ENCODE data around the gene NCOR1.

DNA sequence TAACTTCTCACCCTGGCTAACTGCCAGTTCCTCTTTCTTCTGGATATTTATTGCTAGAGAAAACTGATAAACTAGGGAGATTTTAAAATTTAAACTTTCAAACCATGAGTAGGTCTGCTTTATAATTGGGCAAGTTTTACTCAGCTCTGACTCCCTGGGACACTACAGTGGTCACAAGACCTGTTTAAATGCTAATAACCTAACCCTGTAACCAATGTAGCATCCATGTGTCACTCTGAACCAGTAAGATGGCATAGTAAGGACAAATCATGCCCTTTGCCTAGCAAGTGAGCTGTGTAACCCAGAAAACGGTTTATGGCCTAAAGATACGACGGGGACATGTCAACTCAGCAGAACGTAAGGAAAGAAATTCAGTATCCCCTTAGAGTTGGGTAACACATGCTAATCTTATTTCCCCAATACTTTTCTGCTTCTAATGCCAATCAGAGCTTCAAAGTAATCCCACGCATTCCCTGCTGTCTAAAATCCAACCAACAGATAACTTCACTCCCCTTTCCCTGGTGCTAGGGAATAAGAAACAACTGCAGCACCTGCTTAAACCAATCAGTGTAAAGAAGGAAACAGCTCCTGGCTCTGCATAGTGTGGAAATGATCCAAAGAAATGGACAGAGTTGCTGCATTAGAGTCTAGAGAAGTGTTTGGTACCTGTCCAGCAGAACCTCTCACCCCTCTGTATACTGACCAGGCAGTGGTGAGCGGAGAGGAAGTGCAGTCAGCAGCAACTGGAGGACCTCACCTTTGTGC is 85.7 kb downstream of the NCOR1 start:
- TF ChIP-seq, protein P1, sequence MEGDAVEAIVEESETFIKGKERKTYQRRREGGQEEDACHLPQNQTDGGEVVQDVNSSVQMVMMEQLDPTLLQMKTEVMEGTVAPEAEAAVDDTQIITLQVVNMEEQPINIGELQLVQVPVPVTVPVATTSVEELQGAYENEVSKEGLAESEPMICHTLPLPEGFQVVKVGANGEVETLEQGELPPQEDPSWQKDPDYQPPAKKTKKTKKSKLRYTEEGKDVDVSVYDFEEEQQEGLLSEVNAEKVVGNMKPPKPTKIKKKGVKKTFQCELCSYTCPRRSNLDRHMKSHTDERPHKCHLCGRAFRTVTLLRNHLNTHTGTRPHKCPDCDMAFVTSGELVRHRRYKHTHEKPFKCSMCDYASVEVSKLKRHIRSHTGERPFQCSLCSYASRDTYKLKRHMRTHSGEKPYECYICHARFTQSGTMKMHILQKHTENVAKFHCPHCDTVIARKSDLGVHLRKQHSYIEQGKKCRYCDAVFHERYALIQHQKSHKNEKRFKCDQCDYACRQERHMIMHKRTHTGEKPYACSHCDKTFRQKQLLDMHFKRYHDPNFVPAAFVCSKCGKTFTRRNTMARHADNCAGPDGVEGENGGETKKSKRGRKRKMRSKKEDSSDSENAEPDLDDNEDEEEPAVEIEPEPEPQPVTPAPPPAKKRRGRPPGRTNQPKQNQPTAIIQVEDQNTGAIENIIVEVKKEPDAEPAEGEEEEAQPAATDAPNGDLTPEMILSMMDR (IDR thresholded peaks at IDR 0.05): no peak
- no peak for TF ChIP-seq SIN3A (IDR thresholded peaks at IDR 0.05; ENCODE audit: borderline replicate concordance, insufficient read depth, low read depth, low read length)
